HL-60 (cell line): ENCODE measurements around the gene SCFD1.

Source experiments
- DNase-seq, 2 experiments: peaks; one replicate each; pipeline ENCODE4 v3.0.0-alpha.2; 2010 to 2020; ENCODE audit warnings: low read depth in 1 of 2, low spot score in 1 of 2
- H3K27ac ChIP-seq: fragments of 250-450 bp; sonication (Bioruptor Pico); replicated peaks from 2 replicates; pipeline ENCODE4 v1.5.1; 2020; ENCODE audit warnings: mild to moderate bottlenecking, moderate library complexity
- H3K27me3 ChIP-seq: fragments of 250-450 bp; sonication (Bioruptor Pico); 2 replicates; pipeline ENCODE4 v1.5.1; 2021; ENCODE audit warnings: mild to moderate bottlenecking, moderate library complexity; ENCODE audit not compliant: insufficient read depth, poor library complexity, severe bottlenecking
- H3K4me3 ChIP-seq: replicated peaks from 2 replicates; pipeline ENCODE4 v1.5.1; 2011; ENCODE audit warnings: mild to moderate bottlenecking, control low read depth, low read length; ENCODE audit not compliant: insufficient read depth
- GABPA ChIP-seq: IDR thresholded peaks from 2 replicates; pipeline ENCODE4 v1.6.1; 2012; ENCODE audit warnings: low read depth
- REST ChIP-seq: IDR thresholded peaks from 2 replicates; pipeline ENCODE4 v1.6.1; 2012; ENCODE audit warnings: low read depth; ENCODE audit not compliant: insufficient replicate concordance
- TF ChIP-seq, protein P1 (sequence below): IDR thresholded peaks from one replicate; pipeline ENCODE4 v1.5.1; 2011; ENCODE audit warnings: low read length, control low read depth, inconsistent platforms; ENCODE audit not compliant: insufficient read depth

The SCFD1 gene

DNA sequence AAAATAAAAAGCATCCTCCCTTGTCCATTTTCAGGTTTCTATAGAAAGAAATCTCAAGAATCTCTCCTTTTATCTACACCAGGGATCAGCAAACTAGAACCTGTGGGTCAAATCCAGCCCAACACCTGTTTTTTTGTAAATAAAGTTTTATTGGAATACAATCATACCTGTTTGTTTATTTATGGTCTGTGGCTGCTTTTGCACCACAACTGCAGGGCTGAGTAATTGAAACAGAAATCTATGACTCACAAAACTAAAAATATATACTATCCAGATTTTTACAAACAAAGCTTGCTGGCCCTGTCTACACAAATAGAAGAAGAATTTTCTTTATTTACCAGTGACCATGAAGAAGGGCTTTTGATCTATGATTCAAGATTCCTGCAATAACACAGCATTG, 157.1 kb downstream of the SCFD1 start:
- no peak for DNase-seq
- H3K4me3 ChIP-seq, result no peak overlapping the region
- H3K27me3 ChIP-seq, result no peaks in the 10 kb centered on the region
- H3K27ac ChIP-seq, result no peak overlapping the region
- TF ChIP-seq, protein P1, sequence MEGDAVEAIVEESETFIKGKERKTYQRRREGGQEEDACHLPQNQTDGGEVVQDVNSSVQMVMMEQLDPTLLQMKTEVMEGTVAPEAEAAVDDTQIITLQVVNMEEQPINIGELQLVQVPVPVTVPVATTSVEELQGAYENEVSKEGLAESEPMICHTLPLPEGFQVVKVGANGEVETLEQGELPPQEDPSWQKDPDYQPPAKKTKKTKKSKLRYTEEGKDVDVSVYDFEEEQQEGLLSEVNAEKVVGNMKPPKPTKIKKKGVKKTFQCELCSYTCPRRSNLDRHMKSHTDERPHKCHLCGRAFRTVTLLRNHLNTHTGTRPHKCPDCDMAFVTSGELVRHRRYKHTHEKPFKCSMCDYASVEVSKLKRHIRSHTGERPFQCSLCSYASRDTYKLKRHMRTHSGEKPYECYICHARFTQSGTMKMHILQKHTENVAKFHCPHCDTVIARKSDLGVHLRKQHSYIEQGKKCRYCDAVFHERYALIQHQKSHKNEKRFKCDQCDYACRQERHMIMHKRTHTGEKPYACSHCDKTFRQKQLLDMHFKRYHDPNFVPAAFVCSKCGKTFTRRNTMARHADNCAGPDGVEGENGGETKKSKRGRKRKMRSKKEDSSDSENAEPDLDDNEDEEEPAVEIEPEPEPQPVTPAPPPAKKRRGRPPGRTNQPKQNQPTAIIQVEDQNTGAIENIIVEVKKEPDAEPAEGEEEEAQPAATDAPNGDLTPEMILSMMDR, result no peak
- TF ChIP-seq REST, result no peak
- TF ChIP-seq GABPA, result no peak
